Stimulated activated naive CD8-positive, alpha-beta T cell treated with anti-CD3 and anti-CD28 coated beads, Interleukin-15, Interleukin-2, amounts not matched to agents 100 ng/mL and 50 ng/mL, for 24 hours (primary cell): ENCODE results near the gene ERBIN.
"Not testable (repeated sequence)": the region's sequence is repeated elsewhere in the genome, so short reads cannot be mapped to it uniquely, and the experiment has no call there.

Experiments used
- H3K27ac Mint-ChIP-seq: one replicate; pipeline ENCODE4 v1.8.0; 2021; ENCODE audit warnings: mild to moderate bottlenecking, mixed read lengths
- H3K27me3 Mint-ChIP-seq: one replicate; pipeline ENCODE4 v1.8.0; 2021; ENCODE audit warnings: mixed read lengths
- H3K36me3 Mint-ChIP-seq: one replicate; pipeline ENCODE4 v1.8.0; 2021; ENCODE audit warnings: low read depth, mixed read lengths
- H3K4me1 Mint-ChIP-seq: one replicate; pipeline ENCODE4 v1.8.0; 2021; ENCODE audit warnings: low read depth, mixed read lengths
- H3K4me3 Mint-ChIP-seq: one replicate; pipeline ENCODE4 v1.8.0; 2021; ENCODE audit warnings: mild to moderate bottlenecking, mixed read lengths
- H3K9me3 Mint-ChIP-seq: one replicate; pipeline ENCODE4 v1.8.0; 2021; ENCODE audit warnings: mixed read lengths

The ERBIN gene

DNA sequence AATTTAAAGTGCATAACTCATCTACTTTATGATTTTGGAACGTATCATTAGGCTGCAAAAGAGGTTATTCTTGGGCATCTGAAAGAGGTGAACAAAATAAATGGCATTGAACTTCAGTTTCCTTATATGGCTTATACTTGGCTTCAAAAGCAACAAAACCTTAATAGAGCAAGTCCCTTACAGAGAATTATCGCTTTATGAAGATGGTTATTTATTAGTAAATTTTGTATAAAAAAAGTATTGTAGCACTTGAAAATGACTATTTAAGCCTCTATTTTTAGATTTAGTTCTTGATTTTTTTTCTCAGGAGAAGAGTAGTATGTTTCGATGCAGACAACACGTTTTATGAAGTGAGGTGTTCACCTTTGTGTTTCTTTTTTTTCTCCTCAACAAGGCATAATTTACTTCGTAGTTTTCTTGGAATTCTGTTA is 2.0 kb downstream of the ERBIN start:
- Mint-ChIP-seq H3K4me3 (peak overlapping the region; percentile 91), H3K36me3 (peaks cover 21% of the 10 kb centered on the region), H3K9me3 (no peaks in the 10 kb centered on the region), H3K4me1 (peaks cover 61% of the 10 kb centered on the region), H3K27ac (peak overlapping the region; percentile 95), H3K27me3 (no peaks in the 10 kb centered on the region)

DNA sequence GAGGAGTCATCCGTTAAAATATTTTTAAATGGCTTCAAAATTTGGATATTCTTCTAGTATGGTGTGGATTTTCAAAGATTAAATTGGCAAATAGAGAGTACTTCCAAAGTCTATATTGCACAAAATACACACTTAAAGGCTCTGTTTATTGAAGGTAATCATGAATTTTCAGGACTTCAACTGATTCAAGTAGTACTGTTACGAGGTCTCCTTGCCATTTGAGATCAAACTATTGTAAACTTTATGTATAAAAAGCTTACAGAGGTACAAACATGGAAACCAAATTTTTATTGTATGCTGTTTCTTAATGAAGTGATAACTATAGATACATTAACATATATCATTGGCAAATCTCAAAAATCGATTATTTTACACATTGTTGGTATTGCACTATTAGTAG is 2.5 kb downstream of the ERBIN start:
- Mint-ChIP-seq H3K9me3 (no peaks in the 10 kb centered on the region), H3K4me1 (peaks cover 62% of the 10 kb centered on the region), H3K4me3 (peak overlapping the region; percentile 91), H3K27me3 (no peaks in the 10 kb centered on the region), H3K36me3 (peaks cover 21% of the 10 kb centered on the region), H3K27ac (no peak overlapping the region)

DNA sequence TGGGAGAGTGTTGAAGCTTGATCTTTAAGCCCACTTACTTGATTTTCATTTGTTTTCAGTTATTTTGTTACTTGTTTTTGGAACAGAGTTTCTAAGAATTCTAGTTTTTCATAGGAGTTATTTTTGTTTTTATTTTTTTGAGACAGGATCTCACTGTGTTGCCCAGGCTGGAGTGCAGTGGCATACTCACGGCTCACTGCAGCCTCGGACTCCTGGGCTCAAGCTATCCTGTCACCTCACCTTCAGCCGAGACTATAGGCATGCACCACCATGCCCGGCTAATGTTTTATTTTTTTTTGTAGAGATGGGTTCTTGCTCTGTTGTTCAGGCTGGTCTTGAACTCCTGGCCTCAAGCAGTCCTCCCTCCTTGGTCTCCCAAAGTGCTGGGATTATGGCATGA is 6.3 kb downstream of the ERBIN start:
- peaks cover 85% of the 10 kb centered on the region for H3K4me1 Mint-ChIP-seq
- H3K9me3 Mint-ChIP-seq = no peaks in the 10 kb centered on the region
- no peak overlapping the region for H3K4me3 Mint-ChIP-seq
- peak overlapping the region; percentile 41 for H3K27ac Mint-ChIP-seq
- peaks cover 27% of the 10 kb centered on the region for H3K36me3 Mint-ChIP-seq
- no peaks in the 10 kb centered on the region for H3K27me3 Mint-ChIP-seq

GRCh38 chr5:65933295-65933694 is 6.9 kb downstream of the ERBIN start:
- Mint-ChIP-seq H3K27me3 (no peaks in the 10 kb centered on the region), H3K36me3 (peaks cover 31% of the 10 kb centered on the region), H3K27ac (peak overlapping the region; percentile 37), H3K4me3 (no peak overlapping the region), H3K4me1 (peaks cover 91% of the 10 kb centered on the region), H3K9me3 (no peaks in the 10 kb centered on the region)

DNA sequence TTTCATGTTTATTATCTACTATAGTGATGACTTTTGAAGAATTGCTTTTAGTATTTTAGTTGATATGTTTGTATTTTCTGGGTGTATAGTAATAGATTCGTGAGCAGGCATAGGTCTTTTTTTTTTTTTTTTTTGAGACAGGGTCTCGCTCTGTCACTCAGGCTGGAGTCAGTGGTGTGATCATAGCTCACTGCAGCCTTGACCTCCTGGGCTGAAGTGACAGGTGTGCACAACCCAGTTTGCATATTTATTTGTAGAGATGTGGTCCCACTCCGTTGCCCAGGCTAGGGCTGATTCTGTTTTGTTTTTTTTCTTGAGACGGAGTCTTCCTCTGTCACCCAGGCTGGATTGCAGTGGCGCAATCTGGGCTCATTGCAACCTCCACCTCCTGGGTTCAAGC is 11.9 kb downstream of the ERBIN start:
- H3K36me3 Mint-ChIP-seq = peaks cover 25% of the 10 kb centered on the region
- no peak overlapping the region for H3K4me3 Mint-ChIP-seq
- peaks cover 60% of the 10 kb centered on the region for H3K4me1 Mint-ChIP-seq
- no peaks in the 10 kb centered on the region for H3K9me3 Mint-ChIP-seq
- H3K27me3 Mint-ChIP-seq = no peaks in the 10 kb centered on the region
- H3K27ac Mint-ChIP-seq = no peak overlapping the region

DNA sequence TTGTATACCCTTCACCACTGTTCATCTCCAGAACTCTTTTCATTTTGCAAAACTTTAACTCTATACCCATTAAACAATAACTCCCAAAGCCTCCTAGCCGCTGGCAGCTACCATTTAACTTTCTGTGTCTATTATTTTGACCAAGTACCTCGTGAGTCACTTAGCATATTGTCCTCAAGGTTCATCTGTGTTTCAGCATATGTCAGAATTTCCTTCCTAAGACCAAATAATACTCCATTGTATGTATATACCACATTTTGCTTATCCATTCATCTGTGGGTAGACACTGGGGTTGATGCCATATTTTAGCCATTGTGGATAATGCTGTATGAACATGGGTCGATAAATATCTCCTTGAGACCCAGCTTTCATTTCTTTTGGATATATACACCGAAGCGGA is 17.4 kb downstream of the ERBIN start:
- Mint-ChIP-seq H3K4me1 (peaks cover 45% of the 10 kb centered on the region), H3K27me3 (no peaks in the 10 kb centered on the region), H3K4me3 (no peak overlapping the region), H3K36me3 (peaks cover 43% of the 10 kb centered on the region), H3K9me3 (no peaks in the 10 kb centered on the region), H3K27ac (no peak overlapping the region)

DNA sequence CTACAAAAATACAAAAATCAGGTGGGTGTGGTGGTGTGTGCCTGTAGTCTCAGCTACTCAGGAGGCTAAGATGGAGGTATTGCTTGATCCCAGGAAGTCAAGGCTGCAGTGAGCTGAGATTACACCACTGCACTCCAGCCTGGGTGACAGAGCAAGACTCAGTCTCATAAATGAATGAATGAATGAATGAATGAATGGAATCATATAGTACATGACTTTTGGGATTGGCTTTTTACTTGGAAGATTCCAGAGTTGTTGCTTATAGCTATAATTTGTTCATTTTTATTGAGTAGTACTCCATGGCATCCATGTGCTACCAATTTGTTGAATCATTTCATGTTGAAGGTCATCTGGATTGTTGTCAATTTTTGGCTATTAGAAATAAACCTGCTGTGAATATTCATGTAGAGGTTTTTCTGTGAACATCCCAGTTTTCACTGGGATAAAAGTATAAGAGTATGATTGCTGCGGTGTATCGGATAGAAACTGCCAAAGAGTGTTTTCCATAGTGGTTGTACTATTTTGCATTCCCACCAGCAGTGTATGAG is 19.9 kb downstream of the ERBIN start:
- Mint-ChIP-seq H3K9me3 (no peaks in the 10 kb centered on the region), H3K36me3 (peaks cover 42% of the 10 kb centered on the region), H3K4me1 (peaks cover 58% of the 10 kb centered on the region), H3K27ac (no peak overlapping the region), H3K4me3 (no peak overlapping the region), H3K27me3 (no peaks in the 10 kb centered on the region)

GRCh38 chr5:65948115-65948747 is 21.9 kb downstream of the ERBIN start:
- no peak overlapping the region for H3K4me3 Mint-ChIP-seq
- no peaks in the 10 kb centered on the region for H3K9me3 Mint-ChIP-seq
- H3K4me1 Mint-ChIP-seq = peaks cover 51% of the 10 kb centered on the region
- H3K36me3 Mint-ChIP-seq = peaks cover 35% of the 10 kb centered on the region
- H3K27me3 Mint-ChIP-seq = no peaks in the 10 kb centered on the region
- H3K27ac Mint-ChIP-seq = no peak overlapping the region

DNA sequence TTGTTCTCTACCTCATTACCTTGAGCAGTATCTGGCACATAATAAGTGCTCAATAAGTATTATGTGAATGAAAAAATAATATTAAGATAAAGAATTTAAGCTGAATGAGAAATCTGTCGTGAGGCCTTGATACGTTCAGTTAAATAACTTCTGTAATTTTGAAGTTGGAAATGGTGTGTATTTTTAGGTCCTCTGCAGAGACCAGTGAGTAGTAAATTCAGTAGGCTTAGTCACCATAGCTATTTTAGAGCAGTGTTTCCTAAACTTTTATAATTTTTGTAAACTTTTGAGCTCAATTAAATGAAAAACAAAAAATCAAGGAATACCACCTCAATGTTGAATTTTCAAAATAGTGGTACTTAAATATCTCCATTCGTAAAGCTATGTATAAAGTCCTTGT is 25.0 kb downstream of the ERBIN start:
- Mint-ChIP-seq H3K4me3 (no peak overlapping the region), H3K9me3 (no peaks in the 10 kb centered on the region), H3K36me3 (peaks cover 21% of the 10 kb centered on the region), H3K27me3 (no peaks in the 10 kb centered on the region), H3K27ac (no peak overlapping the region), H3K4me1 (peaks cover 49% of the 10 kb centered on the region)

GRCh38 chr5:65952259-65952658 is 25.9 kb downstream of the ERBIN start:
- H3K4me1 Mint-ChIP-seq = peaks cover 44% of the 10 kb centered on the region
- no peak overlapping the region for H3K27ac Mint-ChIP-seq
- H3K9me3 Mint-ChIP-seq = no peaks in the 10 kb centered on the region
- no peak overlapping the region for H3K4me3 Mint-ChIP-seq
- H3K27me3 Mint-ChIP-seq = no peaks in the 10 kb centered on the region
- H3K36me3 Mint-ChIP-seq = peaks cover 13% of the 10 kb centered on the region

DNA sequence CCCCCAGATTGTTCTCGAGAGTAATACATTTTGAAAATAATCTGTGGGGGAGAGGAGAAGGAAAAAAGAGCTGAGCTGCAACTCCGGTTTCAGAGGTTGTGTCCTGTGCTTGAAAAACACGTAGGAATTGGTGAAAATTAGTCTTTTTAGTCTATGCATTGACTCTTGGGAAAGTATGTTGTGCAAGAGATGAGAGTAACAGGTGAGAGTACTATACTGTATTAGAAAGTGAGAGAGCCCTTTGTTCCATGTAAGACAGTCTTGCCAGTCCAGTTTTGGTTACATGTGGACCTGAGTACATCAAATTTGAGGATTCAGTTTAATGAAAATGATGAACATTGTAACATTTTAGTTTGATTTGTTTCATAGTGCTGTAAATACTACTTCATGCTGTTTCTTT is 27.8 kb downstream of the ERBIN start:
- no peak overlapping the region for H3K4me3 Mint-ChIP-seq
- peaks cover 41% of the 10 kb centered on the region for H3K4me1 Mint-ChIP-seq
- no peaks in the 10 kb centered on the region for H3K9me3 Mint-ChIP-seq
- H3K27ac Mint-ChIP-seq = no peak overlapping the region
- H3K27me3 Mint-ChIP-seq = no peaks in the 10 kb centered on the region
- H3K36me3 Mint-ChIP-seq = peaks cover 13% of the 10 kb centered on the region

DNA sequence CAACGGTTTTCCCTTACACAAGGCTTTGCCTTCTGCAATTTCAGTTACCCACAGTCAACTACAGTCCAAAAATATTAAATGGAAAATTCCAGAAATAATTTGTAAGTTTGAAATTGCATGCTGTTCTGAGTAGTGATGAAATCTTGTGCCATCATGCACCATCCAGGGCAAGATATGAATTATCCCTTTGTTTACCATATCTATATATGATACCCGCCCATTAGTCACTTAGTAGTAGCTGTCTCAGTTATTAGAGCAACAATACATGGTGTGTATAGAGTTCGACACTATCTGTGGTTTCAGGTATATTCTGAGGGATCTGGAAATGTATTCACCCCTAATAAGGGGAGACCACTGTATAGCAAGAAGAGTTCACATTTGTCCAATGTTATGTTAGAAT is 29.4 kb downstream of the ERBIN start:
- H3K4me1 Mint-ChIP-seq = peaks cover 45% of the 10 kb centered on the region
- H3K27ac Mint-ChIP-seq = no peak overlapping the region
- H3K36me3 Mint-ChIP-seq = peaks cover 9% of the 10 kb centered on the region
- H3K9me3 Mint-ChIP-seq = no peaks in the 10 kb centered on the region
- no peaks in the 10 kb centered on the region for H3K27me3 Mint-ChIP-seq
- H3K4me3 Mint-ChIP-seq = no peak overlapping the region

DNA sequence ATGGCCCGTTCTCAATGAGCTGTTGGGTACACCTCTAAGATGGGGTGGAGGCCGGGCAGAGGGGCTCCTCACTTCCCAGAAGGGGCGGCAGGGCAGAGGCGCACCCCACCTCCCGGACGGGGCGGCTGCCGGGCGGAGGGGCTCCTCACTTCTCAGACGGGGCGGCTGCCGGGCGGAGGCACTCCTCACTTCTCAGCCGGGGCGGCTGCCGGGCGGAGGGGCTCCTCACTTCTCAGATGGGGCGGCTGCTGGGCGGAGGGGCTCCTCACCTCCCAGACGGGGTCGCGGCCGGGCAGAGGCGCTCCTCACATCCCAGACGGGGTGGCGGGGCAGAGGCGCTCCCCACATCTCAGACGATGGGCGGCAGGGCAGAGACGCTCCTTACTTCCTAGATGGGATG is 31.3 kb downstream of the ERBIN start:
- not testable (repeated sequence) for H3K27ac Mint-ChIP-seq, H3K9me3 Mint-ChIP-seq, H3K36me3 Mint-ChIP-seq, H3K4me3 Mint-ChIP-seq, H3K27me3 Mint-ChIP-seq
- H3K4me1 Mint-ChIP-seq = peaks cover 60% of the 10 kb centered on the region

- Mint-ChIP-seq H3K36me3 (peaks cover 4% of the 10 kb centered on the region), H3K9me3 (no peaks in the 10 kb centered on the region), H3K27ac (peak overlapping the region; percentile 12), H3K27me3 (no peaks in the 10 kb centered on the region), H3K4me3 (peak overlapping the region; percentile 6), H3K4me1 (peaks cover 63% of the 10 kb centered on the region)
These were observed 35.3 kb downstream of the ERBIN start for GRCh38 chr5:65961633-65962032.

DNA sequence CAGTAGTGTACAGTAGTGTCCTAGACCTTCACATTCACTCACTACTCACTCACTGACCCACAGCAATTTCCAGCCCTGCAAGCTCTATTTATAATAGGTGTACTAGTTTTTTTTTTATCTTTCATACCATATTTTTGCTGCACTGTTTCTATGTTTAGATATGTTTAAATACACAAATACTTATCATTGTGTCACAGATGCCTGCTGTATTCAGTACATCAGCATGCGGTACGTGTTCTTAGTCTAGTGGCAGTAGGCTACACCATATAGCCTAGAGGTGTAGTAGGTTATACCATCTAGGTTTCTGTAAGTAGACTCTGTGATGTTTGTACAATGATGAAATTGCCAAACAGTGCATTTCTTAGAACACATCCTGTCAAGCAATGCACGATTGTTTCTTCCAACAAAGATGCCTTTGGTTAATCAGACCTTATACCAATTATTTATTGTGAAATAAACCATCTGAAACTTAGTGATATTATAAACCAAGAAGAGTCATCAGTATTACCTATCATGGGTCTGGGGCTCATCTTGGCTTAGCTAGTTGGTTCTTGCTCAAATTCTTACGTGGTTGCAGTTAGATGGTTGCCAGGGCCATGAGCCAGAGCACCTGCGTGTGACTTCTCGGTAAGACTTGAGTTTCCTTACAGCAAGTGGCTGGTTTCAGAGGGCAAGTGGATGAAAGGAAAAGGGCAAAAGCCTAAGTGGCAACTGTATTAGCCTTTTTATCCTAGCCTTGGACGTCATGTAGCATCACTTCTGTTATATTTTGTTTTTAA is 41.1 kb downstream of the ERBIN start:
- H3K9me3 Mint-ChIP-seq = peaks cover under 1% of the 10 kb centered on the region
- H3K27me3 Mint-ChIP-seq = no peaks in the 10 kb centered on the region
- no peak overlapping the region for H3K27ac Mint-ChIP-seq
- peaks cover 80% of the 10 kb centered on the region for H3K4me1 Mint-ChIP-seq
- H3K4me3 Mint-ChIP-seq = no peak overlapping the region
- H3K36me3 Mint-ChIP-seq = peaks cover 7% of the 10 kb centered on the region
